GM19452 (cell line): ENCODE results near the gene ADAMTS2.
"Not testable (repeated sequence)": the region's sequence is repeated elsewhere in the genome, so short reads cannot be mapped to it uniquely, and the experiment has no call there.

ENCODE experiments used
- ATAC-seq: cut with Tn5 transposase; IDR thresholded peaks from one replicate; pipeline ENCODE4 v1.9.1; 2021; ENCODE audit not compliant: unreplicated experiment

The ADAMTS2 gene

DNA sequence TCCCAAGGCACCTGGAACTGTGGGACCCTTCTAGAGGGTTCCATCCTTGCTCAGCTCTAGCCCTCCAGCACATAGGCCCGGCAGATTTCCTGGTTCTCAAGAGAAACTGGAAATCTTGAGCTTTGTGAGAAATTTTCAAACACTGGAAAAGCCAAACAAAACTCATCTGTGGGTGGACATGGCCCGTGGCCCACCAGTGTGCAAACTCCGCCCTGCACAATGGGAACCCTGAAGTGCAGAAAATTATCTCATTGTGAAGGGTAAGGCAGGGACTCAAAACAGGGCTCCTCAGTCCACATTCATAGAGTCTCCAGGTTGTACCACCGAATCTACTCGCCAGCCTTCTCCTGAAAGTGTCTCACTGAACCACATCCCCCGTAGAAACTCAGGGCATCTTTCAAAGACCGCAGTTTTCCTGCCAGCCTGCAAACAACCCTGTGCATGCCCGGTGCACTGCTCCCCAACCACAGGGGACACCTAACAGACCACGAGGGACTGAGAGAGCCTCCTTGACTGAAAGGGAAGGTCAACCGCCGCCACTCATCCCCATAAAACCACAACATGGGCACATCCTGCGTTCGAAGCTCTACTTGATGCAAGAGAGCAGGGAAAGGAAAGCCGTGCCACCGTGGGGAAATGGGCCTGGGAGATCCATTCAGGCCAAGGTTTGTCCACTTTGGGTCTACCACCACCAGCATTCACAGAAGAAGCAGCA is 18.1 kb downstream of the ADAMTS2 start:
- ATAC-seq: no peak

DNA sequence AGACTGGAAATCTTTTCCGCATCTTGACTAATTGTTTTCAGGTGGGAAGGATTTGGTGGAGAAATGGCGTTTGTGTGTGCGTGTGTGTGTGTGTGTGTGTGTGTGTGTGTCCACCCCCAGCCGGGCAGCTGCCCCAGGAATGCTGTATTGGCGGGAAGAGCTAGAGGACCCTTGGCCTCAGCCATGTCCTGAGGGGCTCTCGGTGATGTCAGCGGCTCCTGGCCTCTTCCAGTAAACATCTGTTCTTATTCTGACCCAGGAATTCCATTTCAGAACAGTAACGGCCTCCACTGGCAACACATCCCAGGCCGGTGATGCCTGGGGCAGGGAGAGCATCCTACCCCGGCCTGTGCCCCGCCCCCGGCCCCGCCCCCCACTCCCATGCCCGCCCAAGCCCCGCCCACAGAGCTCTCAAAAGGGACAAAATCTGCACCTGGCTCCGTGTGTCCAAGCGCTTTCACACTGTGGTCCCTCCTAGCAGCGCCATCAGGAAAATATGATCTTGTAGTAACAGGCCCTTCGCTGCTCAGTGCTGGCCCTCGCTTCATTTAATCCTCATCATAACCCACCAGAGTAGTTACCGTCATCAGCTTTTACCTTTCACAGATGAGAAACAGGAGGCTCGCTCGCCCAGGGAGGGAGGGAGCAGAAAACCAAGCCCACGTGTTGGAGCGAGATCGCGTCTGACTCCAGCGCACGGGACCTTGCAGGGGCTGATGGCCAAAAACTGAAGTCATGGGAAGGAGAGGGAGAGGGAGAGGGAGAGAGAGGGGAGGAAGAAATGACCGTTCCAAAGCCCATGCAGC is 18.9 kb downstream of the ADAMTS2 start:
- no peak for ATAC-seq

DNA sequence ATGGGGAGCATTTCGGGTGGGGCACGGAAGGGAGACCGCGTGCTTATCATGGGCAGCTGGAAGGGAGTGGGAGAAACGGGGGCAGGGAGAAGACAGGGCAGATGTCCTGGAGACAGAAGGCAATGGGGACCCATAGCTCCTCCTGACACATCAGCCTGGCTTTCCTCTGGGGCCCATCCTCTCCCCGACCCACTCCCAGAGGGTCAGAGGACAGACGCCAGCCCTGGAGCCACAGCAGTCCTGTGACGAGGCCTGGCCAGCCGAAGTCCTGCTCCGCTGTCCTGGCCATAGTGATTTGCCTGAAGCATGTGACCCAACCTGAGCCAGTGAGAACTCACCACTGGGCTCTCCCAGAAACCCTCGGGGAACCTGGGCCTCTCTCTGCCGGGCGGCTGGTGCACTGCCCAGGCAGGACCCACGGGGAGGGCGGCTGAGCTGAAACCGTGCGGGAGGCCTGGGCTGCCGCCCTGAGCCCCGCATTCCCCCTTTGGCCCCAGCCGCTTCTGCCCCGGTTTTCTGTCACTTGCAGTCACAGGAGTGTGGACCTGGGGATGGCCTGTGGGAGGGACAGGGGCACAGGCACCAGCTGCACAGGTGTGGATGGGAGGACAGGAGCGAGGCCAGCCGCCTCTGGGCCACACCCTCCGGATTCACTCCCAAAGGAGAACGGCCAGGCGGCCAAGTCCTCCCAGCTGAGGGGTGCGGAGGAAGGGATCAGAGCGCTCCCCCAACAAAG is 19.8 kb downstream of the ADAMTS2 start:
- no peak for ATAC-seq

DNA sequence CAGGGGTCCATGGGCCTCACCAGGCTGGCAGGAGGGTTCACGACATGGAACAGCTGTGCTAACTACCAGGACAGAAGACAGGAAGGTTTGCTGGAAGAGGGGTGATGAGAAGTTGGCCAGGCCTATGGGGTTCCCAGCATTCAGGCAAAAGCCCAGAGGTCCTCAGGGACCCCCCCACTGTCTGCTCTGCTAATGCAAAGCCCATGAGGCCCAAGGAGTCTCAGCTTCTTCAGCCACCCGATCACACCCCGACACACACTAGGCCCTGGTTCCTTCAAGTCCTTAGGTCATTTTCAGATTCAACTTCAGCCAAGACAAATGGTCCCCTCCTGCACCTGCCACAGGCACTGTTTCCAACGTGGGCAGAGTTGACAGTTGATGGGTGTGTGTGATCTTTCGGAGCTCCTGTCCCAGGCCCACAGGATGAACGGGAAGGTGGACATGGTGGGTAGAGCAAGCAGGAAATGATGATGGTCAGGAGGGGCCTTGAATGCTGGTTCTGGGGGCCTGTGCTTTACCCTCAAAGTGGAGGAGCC is 20.4 kb downstream of the ADAMTS2 start:
- ATAC-seq: no peak

DNA sequence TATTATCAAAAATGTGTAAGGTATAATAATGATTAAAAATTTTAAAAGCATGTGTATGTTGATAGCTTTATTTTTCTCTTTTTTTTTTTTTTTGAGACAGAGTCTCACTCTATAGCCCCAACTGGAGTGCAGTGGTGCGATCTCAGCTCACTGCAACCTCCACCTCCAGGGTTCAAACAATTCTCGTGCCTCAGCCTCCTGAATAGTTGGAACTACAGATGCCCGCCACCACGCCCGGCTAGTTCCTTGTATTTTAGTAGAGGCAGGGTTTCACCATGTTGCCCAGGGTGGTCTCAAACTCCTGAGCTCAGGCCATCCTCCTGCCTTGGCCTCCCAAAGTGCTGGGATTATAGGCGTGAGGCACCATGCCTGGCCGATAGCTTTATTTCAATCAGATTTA is 20.9 kb downstream of the ADAMTS2 start:
- ATAC-seq: not testable (repeated sequence)

DNA sequence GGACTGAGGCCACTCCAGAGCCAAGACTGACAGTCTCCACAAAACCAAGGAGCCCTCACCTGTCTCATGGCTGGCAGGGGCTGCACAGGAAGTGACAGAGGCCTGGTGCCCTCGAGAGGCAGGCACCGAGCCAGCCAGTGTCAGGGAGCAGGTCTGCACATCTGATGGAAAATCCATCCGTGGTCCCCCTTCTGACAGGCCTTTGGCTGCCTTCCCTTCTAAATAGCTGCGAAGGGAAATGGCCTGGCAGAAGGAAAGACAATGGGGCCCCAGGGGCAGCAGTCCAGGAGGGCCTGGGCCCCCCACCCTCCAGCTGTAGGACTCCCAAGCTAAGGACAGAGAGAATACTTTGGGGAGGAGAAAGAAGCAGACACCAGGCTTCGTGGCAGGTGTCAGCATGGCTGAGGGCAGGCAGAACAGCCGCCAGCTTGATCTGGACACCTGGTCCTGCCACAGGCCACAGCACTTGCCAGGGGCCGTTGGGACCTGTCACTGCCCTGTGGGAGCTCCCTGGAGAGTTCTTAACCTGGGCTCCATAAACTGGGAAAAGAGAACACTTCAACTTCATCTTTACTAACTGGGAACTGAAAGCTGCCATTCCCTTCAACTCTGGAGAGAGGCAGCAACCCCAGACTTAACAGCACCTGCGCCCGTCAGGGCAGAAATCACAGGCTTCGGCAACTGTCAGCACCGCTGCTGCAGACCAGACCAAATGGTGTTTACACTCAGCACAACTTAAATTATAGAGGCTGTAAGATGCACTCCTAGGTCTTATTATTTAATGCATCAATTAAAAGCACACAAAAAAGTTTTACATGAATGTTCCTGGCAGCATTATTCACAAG is 22.0 kb downstream of the ADAMTS2 start:
- ATAC-seq: no peak

DNA sequence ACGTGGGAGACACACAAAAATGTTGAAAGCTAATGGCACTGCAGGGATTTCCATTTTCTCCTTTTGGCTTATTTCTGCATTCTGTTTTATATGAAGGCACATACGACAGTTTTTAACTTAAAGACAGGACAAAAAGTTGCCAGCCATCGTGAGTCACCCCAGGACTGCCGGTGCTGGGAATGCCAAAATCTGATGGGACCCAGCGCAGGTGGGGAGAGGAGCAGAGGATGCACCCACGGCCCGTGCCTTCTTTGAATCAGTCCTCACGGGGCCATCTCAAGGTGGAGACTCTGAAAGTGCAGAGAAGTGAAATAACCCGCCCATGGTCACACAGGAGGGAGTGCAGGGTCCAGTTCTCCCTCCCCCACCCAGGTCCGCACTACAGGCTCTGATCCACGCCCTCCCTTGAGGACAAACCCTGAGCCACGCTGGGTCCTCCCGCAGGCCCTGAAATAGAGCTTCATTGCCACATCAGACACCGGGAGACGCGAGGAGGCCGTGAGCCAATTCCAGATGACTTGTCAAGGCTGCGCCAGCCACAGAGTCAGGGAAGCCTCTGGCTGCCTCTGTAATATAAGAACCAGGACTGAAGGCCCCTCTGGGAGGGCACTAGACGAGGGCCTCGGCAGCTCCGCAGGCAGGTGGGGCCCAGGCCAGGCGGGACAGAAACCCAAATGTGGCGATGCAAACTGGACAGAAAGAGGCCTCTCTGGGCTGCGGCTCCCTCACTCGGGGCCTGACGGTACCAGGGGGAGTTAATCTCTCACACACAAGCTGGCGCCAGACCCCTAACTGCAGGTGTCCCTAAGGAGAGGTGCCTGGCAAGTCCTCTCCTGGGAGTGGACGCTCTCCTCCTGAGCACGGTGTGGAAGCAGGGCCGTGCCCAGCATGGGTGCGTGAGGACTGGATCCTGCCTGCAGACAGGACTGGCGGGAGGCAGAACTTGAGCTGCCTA is 22.9 kb downstream of the ADAMTS2 start:
- ATAC-seq: no peak

DNA sequence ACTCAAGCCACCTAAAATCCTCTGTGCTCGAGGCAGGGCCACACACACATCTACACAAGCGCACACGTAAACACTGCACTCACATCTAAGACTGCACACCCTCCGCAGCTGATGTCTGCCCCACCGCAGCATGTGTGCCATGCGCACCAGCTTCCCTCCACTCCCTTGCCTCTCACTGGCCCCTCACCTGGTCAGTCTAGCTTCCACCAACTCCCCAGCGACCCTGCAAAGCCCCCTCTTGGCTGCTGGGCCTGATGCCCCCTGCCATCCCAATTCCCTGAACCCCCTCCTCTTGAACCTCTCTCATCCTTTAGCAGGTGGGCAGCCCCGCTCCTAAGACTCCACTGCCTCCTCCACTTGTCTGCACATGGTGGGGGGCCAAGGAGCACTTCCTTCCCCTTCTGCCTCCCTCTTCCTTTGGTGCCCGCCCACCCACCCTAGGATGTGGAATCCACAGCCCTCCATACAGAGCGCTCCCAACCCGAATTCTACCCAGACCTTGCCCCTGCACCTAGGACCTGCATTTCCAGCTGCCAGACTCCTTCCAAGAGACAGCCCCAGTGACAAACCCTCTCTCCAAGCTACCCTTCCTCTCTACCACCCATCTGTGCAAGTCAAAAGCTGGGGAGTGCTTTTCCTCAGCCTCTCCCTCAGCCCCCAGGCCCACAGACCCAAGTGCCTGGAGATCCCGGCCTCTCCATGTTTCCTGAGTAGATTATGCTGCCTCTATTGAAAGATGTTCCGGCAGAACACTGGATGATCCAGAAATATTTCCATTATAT is 23.9 kb downstream of the ADAMTS2 start:
- ATAC-seq: no peak

DNA sequence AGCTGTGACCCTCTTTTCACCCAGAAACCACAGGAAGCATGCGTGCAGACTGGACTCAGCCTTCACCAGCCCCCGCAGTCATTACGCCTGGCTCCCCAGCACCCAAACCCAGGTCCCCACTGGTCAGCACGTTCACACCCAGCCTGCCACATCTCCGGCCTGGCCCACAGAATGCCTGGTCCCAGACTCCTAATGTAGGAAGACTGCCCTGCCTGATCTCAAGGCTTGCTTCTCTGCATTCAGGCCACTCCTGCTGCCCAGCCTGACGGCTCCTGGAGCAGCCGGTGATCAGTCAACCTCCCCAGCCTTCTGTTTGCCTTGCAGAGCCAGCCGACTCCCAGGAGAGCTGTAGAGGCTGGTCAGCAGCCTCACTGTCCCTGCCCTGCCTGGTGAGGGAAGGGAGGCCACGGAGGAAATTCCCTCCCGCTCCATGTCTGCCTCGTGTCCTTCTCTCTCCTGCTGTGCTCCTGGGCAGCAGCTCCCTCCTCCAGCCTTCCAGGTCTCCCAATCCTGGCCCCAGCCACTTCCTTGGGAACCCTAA is 25.4 kb downstream of the ADAMTS2 start:
- no peak for ATAC-seq

DNA sequence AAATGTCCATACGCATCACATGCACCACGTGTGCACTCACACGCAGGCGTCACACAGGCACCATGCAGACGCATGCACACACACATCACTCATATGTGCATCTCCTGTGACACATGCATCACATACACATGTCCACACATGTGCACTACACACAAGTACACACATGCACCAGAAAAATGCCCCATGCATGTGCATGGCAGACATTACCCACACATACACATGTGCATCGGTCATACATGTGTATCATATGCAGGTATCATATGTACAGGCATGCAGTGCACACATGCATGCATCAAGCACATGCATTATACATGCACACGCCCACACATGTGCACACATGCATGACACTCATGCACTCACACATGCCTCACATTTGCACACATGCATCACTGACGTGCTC is 26.1 kb downstream of the ADAMTS2 start:
- ATAC-seq: no peak

DNA sequence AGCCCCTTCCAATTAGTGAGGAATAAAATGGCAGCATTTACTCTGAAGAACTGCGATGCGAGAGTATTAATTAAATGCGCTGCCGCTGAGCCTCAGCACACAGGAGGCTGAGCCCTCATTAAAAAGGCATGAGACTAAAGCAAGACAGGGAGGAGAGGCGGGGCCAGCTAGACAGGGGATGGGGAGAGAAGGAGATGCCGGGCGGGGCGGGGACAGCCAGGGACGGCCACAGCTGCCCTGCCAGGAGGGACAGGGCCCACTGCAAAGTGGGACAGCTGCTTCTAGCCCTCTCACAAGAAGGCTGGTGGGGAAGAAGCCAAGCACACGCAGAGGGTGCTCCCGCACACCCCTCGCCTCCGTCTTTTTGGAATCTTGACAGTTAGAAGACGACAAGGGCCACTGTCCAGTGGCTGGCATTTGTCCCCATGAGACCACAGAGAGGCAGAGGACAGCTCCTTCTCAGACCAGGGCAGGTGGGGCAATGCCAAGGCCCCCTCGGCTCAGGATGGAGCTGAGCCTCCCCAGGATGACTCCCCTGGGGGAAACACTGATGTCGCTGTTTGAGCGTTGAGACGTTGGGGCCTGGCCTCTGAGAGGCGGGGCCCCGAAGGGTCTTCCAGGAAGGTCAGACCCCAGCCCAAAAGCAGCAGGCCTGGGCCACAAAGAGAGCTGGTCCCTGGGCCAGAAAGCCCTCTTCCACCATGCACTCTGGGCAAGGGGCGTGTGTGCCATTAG is 26.9 kb downstream of the ADAMTS2 start:
- ATAC-seq: no peak

DNA sequence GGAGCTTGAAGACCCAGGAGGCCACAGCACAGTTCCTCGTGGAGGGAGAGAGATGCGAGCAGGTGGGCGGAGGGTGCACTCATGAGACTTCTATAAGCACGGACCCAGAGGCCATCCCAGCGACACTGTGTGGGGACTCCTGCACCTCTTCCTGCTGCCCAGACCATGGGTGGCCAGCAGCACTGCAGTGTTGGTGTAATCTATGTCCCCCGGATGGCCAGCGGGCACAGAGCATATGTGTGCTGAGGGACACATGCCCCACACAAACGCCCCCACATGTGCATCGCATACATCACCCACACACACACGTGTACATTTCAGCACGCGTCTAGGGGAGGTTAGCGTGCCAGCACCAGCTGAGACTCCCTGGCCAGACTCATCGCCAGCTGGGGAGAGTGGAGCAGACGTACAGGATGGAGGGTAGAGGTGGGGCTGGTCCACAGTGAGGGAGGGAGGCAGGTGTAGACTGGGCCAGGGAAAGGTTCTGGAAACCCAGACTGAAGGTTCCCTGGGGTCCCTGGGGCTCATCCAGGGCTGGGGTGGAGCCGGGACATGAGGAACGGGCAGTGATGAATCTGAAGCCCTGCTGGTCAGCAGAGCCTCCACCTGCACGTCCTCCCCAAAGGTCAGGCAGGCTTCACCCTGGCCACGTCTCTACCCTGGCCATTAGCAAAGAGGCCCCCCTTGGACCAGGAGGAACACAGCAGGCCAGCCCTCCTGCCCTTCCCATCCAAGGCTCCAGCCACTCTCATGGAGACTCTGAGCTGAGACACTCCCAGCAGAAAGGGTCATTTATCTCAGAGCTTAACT is 27.6 kb downstream of the ADAMTS2 start:
- no peak for ATAC-seq

DNA sequence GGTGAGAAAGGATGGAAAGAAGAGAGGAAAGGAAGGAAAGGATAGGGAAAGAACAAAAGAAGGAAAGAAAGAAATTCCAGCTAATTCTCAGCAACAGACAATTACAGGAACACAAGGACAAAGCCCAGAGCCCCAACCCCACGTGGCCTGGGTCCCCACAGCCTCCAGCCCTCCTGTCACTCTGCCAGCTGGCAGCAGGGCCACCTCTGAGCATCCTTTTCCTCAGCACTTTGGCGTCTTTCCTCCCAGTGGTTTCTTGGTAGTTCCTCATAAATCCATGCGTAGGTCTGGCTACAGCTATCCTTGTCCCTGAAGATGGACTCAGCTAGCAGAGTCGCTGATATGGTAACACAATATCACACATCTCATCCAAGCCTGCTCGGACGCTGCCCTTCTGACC is 28.3 kb downstream of the ADAMTS2 start:
- no peak for ATAC-seq

DNA sequence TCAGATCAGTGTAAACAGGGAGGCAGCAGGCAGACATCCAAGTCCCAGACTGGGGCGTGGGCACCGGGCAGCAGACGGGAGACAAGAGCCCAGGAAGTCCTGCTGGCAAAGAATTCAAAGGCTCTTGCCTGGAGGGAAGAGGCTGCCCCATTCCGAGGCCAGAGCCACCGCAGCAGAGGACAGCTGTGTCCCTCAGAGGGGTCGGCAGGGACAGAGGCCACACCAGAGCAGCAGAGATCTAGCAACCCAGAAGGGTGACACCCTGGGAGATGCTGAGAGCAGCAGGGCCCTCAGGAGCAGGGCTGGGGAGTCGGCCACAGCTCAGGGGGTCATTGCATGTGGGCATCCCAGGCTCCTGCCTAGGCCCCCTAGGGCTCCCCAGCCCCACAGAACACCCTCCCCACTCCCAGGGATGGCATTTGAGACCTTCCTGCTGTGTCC is 29.1 kb downstream of the ADAMTS2 start:
- no peak for ATAC-seq

DNA sequence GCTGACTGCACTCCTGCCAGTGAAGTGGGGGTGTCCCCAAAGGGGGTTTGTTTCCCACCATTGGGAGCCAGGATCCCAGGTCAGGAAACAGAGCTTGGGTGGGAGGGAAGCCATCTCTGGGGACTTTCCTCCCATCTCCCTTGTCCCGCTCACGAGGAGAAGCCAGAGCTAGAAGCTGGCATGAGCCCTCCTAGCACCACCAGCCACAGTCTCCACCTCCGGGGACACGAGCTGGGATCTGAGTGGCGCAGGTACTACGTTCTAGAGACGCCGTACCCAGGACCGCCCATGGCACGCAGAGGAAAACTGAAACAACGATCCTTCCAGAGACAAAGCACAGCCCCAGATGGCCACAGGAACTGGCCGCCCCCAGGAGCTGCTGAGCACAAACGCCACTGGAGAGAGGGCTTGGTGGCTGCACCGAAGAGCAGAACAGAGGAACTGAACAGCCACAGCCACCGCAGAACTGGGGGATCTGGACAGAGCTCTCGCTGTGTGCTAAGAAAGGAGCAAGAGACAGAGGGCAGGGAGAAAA is 29.8 kb downstream of the ADAMTS2 start:
- ATAC-seq: no peak

DNA sequence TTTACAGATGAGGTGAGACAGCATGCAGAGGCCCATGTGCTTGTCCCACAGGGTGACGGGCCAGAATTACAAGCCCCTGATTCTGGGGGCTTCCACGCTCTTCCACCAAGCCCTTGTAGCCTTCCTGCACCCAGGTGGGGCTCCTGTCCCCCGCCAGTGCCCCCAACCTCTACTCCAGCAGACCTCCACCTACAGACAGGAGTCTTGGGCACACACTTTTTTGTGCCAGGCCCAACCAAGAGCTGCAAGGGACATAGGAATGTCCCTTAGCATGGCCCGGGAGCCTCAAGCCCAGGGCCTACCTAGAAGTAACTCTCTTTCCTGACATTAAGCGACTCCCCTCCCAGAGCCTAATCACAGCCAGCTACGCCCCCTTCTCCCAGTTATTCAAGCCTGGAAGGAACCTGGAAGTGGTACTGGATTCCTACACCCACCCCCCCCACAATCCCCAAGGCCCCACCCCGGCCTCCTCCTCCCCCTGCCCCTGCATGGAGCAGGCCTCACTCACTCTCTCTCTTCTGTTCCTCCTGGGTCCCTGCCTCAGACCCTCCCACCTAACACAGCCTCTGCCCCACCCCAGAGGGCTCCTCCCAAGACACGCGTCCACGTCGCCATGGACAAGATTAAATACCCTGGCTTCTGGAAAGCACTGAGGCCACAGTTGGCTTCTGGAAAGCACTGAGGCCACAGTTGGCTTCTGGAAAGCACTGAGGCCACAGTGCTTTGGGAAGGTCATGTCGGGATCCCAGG is 30.5 kb downstream of the ADAMTS2 start:
- no peak for ATAC-seq
